ENCODE results near the gene RPS6KA1. TPM values are rescaled to one million over a fixed set of nuclear protein-coding genes. Genes with fewer than 3 reads are reported as not detected.

RPS6KA1 gene
- total RNA-seq, 2 experiments from 2014 or later = 72.2 to 91.0 TPM

DNA sequence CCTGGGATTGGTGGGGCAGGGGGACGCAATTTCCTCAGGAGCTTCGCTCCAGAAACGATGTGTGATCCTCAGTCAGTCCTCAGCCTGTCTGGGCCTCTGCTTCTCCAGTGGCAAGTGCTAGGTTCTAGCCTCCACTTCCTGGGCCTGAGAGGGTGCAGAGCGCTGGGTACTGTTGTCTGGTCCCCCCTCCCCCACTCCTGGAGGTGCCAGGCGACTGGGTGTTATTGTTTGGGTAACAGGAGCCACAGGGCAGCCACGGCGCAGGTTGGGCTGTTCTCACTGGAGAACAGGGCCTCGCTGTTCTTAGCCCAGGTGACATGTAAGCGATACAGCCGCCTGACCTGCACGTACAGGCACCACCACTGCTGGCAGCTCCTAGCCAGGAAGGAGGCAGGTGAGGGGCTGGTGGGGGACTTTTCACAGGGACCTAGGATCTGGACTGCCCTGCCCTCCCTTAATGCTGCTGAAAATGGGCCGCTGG is 2.1 kb downstream of the RPS6KA1 start:
- peaks cover 6% of the 10 kb centered on the region; the same call in 1 of the 2 replicates for H3K79me2 ChIP-seq (ENCODE audit: insufficient read depth, low read depth, low read length)
- H3K9me2 ChIP-seq (ENCODE audit: insufficient read depth, low read length) = no peaks in the 10 kb centered on the region
- ChIA-PET CTCF (ENCODE audit: unreplicated experiment) (interaction anchor here (0.8 to 1.5 kb wide), 2 partner anchors 9 to 11 kb away, joined by 3 to 5 read pairs; no protein-coding TSS in a partner anchor), POLR2A (interaction anchor here (0.7 to 1.8 kb wide), 2 partner anchors 8 to 30 kb away, joined by 3 to 6 read pairs; no protein-coding TSS in a partner anchor)
- H3K27ac ChIP-seq (ENCODE audit: low read depth, low read length, poor library complexity, severe bottlenecking) = peak overlapping the region; percentile 55
- no TSS peak for BruUV-seq (replicated peaks)
- no peaks in the 10 kb centered on the region for H4K20me1 ChIP-seq (ENCODE audit: insufficient read depth, low read length)
- H3K36me3 ChIP-seq (ENCODE audit: insufficient read depth, low read length) = no peaks in the 10 kb centered on the region; the same call in 1 of the 2 replicates
- intact Hi-C loops (cut with micrococcal nuclease; ENCODE audit: unreplicated experiment) = loop anchor here (2.0 kb wide), 1 partner anchor 59 kb away; the partner anchor contains the start of gene HMGN2
- H3K4me1 ChIP-seq (ENCODE audit: insufficient read depth, low read length, poor library complexity, severe bottlenecking) = peaks cover 57% of the 10 kb centered on the region
- TF ChIP-seq CTCF (conservative IDR thresholded peaks at IDR 0.05; ENCODE audit: low read length) (no peak), EZH2phosphoT487 (IDR thresholded peaks at IDR 0.05; ENCODE audit: borderline replicate concordance, low read depth, low read length) (no peak)
- H2AFZ ChIP-seq (ENCODE audit: low read length) = no peak overlapping the region
- DNase-seq (ENCODE audit: low spot score) = no peak
- H3K4me3 ChIP-seq (ENCODE audit: low read depth, low read length, poor library complexity, severe bottlenecking) = peak overlapping the region; percentile 93
- H3K9me3 ChIP-seq (ENCODE audit: low read length) = no peaks in the 10 kb centered on the region
- H3K4me2 ChIP-seq (ENCODE audit: low read length) = peak overlapping the region; percentile 76

DNA sequence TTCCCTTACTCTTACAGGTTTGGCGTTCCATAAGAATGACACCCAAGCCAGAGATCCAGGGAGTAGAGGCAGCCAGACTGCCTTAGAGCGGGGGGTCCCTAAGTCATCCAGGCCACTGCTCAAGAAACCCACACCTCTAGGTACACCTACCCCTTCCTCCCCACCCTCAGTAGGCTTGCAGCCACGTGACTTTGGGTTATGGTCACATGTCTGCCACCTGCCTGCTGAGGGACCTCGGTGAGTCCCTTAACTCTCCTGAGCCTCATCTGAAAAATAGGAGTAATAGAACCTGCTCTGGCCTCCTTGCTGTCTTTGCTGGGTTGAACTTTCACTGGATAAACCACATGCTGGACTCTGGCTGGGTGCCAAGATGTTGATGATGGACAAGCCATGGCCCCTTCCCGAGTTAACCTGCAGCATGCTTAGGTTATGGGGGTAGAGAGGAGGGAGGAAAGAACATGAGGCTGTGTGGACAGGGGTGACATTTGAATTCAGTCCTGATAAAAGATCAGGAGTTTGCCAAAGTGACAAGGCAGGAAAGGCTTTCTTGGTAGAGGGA is 4.5 kb downstream of the RPS6KA1 start:
- H3K27ac ChIP-seq (ENCODE audit: low read depth, low read length, poor library complexity, severe bottlenecking) = peak overlapping the region; percentile 63
- H2AFZ ChIP-seq (ENCODE audit: low read length) = 0 out of 2 replicates have a peak overlapping the region, but pooled peaks have one; percentile 17
- peaks cover 6% of the 10 kb centered on the region; the same call in 1 of the 2 replicates for H3K79me2 ChIP-seq (ENCODE audit: insufficient read depth, low read depth, low read length)
- CTCF ChIA-PET (ENCODE audit: unreplicated experiment) = interaction anchor here (0.6 kb wide), 1 partner anchor 226 kb away, joined by 3 read pairs; no protein-coding TSS in a partner anchor
- DNase-seq (ENCODE audit: low spot score) = peak; percentile 51
- POLR2A ChIA-PET = interaction anchor here (1.4 kb wide), 1 partner anchor 164 kb away, joined by 7 read pairs; no protein-coding TSS in a partner anchor
- H3K4me2 ChIP-seq (ENCODE audit: low read length) = peak overlapping the region; percentile 59
- intact Hi-C loops (cut with micrococcal nuclease; ENCODE audit: unreplicated experiment) = no loop called here
- H3K4me1 ChIP-seq (ENCODE audit: insufficient read depth, low read length, poor library complexity, severe bottlenecking) = peaks cover 75% of the 10 kb centered on the region
- H3K4me3 ChIP-seq (ENCODE audit: low read depth, low read length, poor library complexity, severe bottlenecking) = peak overlapping the region; percentile 8
- H3K9me3 ChIP-seq (ENCODE audit: low read length) = no peaks in the 10 kb centered on the region
- H3K9me2 ChIP-seq (ENCODE audit: insufficient read depth, low read length) = no peaks in the 10 kb centered on the region
- no peak for TF ChIP-seq EZH2phosphoT487 (IDR thresholded peaks at IDR 0.05; ENCODE audit: borderline replicate concordance, low read depth, low read length)
- TF ChIP-seq CTCF (conservative IDR thresholded peaks at IDR 0.05; ENCODE audit: low read length) = no peak
- no TSS peak for BruUV-seq (replicated peaks)
- no peaks in the 10 kb centered on the region for H4K20me1 ChIP-seq (ENCODE audit: insufficient read depth, low read length)
- peaks cover 9% of the 10 kb centered on the region; the same call in 1 of the 2 replicates for H3K36me3 ChIP-seq (ENCODE audit: insufficient read depth, low read length)

DNA sequence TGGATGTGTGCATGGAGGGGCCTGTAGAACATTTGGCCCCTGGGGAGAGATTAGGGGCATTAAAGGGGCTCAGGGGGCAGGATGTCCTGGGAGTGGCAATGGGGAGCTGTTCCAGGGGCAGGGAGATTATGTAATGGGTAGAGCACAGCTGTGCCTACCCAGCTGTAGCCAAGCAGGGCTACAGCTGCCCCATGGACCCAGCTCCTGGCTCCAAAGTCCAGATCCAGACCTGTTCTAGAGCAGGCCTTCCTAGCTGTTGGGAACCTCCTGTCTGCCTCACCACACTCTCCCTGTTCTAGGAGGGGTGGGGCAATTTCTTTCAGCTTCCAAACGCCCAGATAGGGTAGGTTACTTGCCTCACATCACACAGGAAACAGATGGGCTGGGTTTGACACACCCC is 5.6 kb downstream of the RPS6KA1 start:
- no peaks in the 10 kb centered on the region for H3K9me3 ChIP-seq (ENCODE audit: low read length)
- TF ChIP-seq EZH2phosphoT487 (IDR thresholded peaks at IDR 0.05; ENCODE audit: borderline replicate concordance, low read depth, low read length) (no peak), CTCF (conservative IDR thresholded peaks at IDR 0.05; ENCODE audit: low read length) (no peak)
- DNase-seq (ENCODE audit: low spot score) = peak; percentile 34
- intact Hi-C loops (cut with micrococcal nuclease; ENCODE audit: unreplicated experiment) = no loop called here
- peak overlapping the region; percentile 63 for H3K27ac ChIP-seq (ENCODE audit: low read depth, low read length, poor library complexity, severe bottlenecking)
- ChIA-PET POLR2A (interaction anchor here (0.9 to 1.4 kb wide), 4 partner anchors 20 to 163 kb away, joined by 3 to 7 read pairs (median 4); no protein-coding TSS in a partner anchor), CTCF (ENCODE audit: unreplicated experiment) (no interaction called here)
- H3K4me2 ChIP-seq (ENCODE audit: low read length) = peak overlapping the region; percentile 59
- no peaks in the 10 kb centered on the region for H3K9me2 ChIP-seq (ENCODE audit: insufficient read depth, low read length)
- peaks cover 6% of the 10 kb centered on the region; the same call in 1 of the 2 replicates for H3K79me2 ChIP-seq (ENCODE audit: insufficient read depth, low read depth, low read length)
- H3K4me1 ChIP-seq (ENCODE audit: insufficient read depth, low read length, poor library complexity, severe bottlenecking) = peaks cover 87% of the 10 kb centered on the region
- BruUV-seq (replicated peaks) = no TSS peak
- H3K36me3 ChIP-seq (ENCODE audit: insufficient read depth, low read length) = peaks cover 12% of the 10 kb centered on the region; the same call in 1 of the 2 replicates
- no peak overlapping the region for H2AFZ ChIP-seq (ENCODE audit: low read length)
- peak overlapping the region; percentile 18 for H3K4me3 ChIP-seq (ENCODE audit: low read depth, low read length, poor library complexity, severe bottlenecking)
- H4K20me1 ChIP-seq (ENCODE audit: insufficient read depth, low read length) = no peaks in the 10 kb centered on the region
